ENCODE results near the gene CYFIP2. TPM values are rescaled to one million over a fixed set of nuclear protein-coding genes. Genes with fewer than 3 reads are reported as not detected.

The CYFIP2 gene
- total RNA-seq, 2 donors from 2014 or later, result 29.3 to 33.4 TPM

- TF ChIP-seq, protein P1, sequence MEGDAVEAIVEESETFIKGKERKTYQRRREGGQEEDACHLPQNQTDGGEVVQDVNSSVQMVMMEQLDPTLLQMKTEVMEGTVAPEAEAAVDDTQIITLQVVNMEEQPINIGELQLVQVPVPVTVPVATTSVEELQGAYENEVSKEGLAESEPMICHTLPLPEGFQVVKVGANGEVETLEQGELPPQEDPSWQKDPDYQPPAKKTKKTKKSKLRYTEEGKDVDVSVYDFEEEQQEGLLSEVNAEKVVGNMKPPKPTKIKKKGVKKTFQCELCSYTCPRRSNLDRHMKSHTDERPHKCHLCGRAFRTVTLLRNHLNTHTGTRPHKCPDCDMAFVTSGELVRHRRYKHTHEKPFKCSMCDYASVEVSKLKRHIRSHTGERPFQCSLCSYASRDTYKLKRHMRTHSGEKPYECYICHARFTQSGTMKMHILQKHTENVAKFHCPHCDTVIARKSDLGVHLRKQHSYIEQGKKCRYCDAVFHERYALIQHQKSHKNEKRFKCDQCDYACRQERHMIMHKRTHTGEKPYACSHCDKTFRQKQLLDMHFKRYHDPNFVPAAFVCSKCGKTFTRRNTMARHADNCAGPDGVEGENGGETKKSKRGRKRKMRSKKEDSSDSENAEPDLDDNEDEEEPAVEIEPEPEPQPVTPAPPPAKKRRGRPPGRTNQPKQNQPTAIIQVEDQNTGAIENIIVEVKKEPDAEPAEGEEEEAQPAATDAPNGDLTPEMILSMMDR (conservative IDR thresholded peaks at IDR 0.05), result no peak
- no peaks in the 10 kb centered on the region for H3K36me3 Mint-ChIP-seq (ENCODE audit: low read depth)
- no peak overlapping the region for H3K4me3 ChIP-seq (ENCODE audit: low read length)
- no peak overlapping the region for H3K27ac Mint-ChIP-seq
- H3K27me3 ChIP-seq (ENCODE audit: control insufficient read depth, insufficient read depth, low read length, poor library complexity, severe bottlenecking), result no peaks in the 10 kb centered on the region
- H3K36me3 ChIP-seq (ENCODE audit: control insufficient read depth, insufficient read depth, low read length), result no peaks in the 10 kb centered on the region
- H3K27ac ChIP-seq (ENCODE audit: low read depth, low read length), result no peak overlapping the region
- no peak overlapping the region for H3K4me3 Mint-ChIP-seq
- 90 to 91% methylated on average over 3 to 10 of the region's 10 CpGs for WGBS, 2 experiments (ENCODE audit: insufficient coverage in 1 of 2, insufficient read length in 1 of 2)
- no peaks in the 10 kb centered on the region for H3K9me3 ChIP-seq (ENCODE audit: control insufficient read depth, low read length)
- no peaks in the 10 kb centered on the region for H3K4me1 ChIP-seq (ENCODE audit: control insufficient read depth, insufficient read depth, low read length)
- no peak for DNase-seq
- no peaks in the 10 kb centered on the region for H3K4me1 Mint-ChIP-seq
- H3K27me3 Mint-ChIP-seq (ENCODE audit: insufficient read depth), result no peaks in the 10 kb centered on the region
- no peaks in the 10 kb centered on the region for H3K9me3 Mint-ChIP-seq
- H3K9ac ChIP-seq (ENCODE audit: extremely low read depth, low read length, poor library complexity, severe bottlenecking), result no peak overlapping the region
Observed at GRCh38 chr5:157285310-157286035, 19.6 kb downstream of the CYFIP2 start.

DNA sequence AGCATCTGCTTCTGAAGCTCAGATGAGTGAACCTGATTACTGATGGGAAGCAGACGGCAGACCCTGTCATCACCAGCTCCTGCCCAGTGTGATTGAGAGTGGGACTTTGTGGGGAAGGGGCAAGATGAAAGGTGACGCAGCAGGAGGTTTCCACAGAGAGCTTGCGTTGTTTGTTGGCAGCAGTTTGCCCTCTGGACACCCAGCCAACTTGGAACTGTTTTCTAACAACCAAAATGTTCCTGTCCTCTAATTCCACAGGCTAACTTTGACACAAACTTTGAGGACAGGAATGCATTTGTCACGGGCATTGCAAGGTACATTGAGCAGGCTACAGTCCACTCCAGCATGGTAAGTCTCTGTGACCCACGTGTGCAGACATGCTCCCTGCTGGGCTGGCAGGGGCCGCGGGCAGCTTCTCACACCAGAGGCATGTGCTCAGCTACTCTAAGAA, 20.9 kb downstream of the CYFIP2 start:
- Histone ChIP-seq H3K9ac (ENCODE audit: extremely low read depth, low read length, poor library complexity, severe bottlenecking) (no peak overlapping the region), H3K27ac (ENCODE audit: low read depth, low read length) (no peak overlapping the region), H3K9me3 (ENCODE audit: control insufficient read depth, low read length) (no peaks in the 10 kb centered on the region), H3K27me3 (ENCODE audit: control insufficient read depth, insufficient read depth, low read length, poor library complexity, severe bottlenecking) (no peaks in the 10 kb centered on the region), H3K4me3 (ENCODE audit: low read length) (no peak overlapping the region), H3K36me3 (ENCODE audit: control insufficient read depth, insufficient read depth, low read length) (no peaks in the 10 kb centered on the region), H3K4me1 (ENCODE audit: control insufficient read depth, insufficient read depth, low read length) (no peaks in the 10 kb centered on the region)
- no peak overlapping the region for H3K4me3 Mint-ChIP-seq
- DNase-seq, result no peak
- H3K36me3 Mint-ChIP-seq (ENCODE audit: low read depth), result no peaks in the 10 kb centered on the region
- TF ChIP-seq, protein P1 (conservative IDR thresholded peaks at IDR 0.05), result no peak
- no peaks in the 10 kb centered on the region for H3K27me3 Mint-ChIP-seq (ENCODE audit: insufficient read depth)
- no peaks in the 10 kb centered on the region for H3K4me1 Mint-ChIP-seq
- H3K9me3 Mint-ChIP-seq, result no peaks in the 10 kb centered on the region
- 80 to 91% methylated on average over 5 to 7 of the region's 7 CpGs for WGBS, 2 experiments (ENCODE audit: insufficient coverage in 1 of 2, insufficient read length in 1 of 2)
- no peak overlapping the region for H3K27ac Mint-ChIP-seq

DNA sequence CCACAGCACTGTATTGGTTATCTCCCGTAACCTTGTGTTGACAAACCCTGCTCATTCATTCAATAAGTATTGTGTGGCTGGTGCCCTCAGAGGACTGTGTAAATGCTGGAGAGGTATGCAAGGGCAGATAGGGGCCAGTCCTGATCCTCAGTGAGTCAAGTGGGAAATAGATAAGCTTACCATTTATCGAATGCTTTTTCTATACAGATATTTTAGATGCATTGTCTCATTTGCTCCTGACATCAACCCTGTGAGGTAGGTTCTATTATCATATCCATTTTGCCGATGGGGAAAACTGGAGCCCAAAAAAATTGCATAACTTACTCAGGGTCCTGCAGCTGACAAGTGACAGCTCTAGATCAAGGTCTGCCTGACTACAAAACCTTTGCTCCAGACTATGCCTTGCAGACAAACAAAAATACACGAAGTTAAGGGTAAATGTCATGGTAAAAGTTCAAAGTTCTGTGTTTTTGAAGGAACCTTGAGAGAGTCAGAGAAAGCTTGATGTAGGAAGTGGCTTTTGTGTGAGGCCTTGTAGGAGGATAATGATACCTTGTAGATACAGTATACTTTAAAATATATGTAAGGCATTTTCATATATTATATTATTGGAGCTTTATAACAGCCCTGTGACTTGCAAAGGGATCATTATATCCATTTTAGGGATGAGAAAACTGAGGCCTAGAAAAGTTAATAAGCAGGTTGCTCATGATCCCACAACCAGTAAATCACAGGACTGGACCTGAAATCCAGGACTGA, 22.7 kb downstream of the CYFIP2 start:
- Histone ChIP-seq H3K4me1 (ENCODE audit: control insufficient read depth, insufficient read depth, low read length) (no peaks in the 10 kb centered on the region), H3K9me3 (ENCODE audit: control insufficient read depth, low read length) (no peaks in the 10 kb centered on the region), H3K36me3 (ENCODE audit: control insufficient read depth, insufficient read depth, low read length) (no peaks in the 10 kb centered on the region), H3K27ac (ENCODE audit: low read depth, low read length) (no peak overlapping the region), H3K27me3 (ENCODE audit: control insufficient read depth, insufficient read depth, low read length, poor library complexity, severe bottlenecking) (no peaks in the 10 kb centered on the region), H3K9ac (ENCODE audit: extremely low read depth, low read length, poor library complexity, severe bottlenecking) (no peak overlapping the region), H3K4me3 (ENCODE audit: low read length) (no peak overlapping the region)
- DNase-seq, result no peak
- H3K9me3 Mint-ChIP-seq, result no peaks in the 10 kb centered on the region
- 87 to 93% methylated on average over 3 to 4 of the region's 4 CpGs for WGBS, 2 experiments (ENCODE audit: insufficient coverage in 1 of 2, insufficient read length in 1 of 2)
- H3K4me3 Mint-ChIP-seq, result no peak overlapping the region
- TF ChIP-seq, protein P1 (conservative IDR thresholded peaks at IDR 0.05), result no peak
- no peaks in the 10 kb centered on the region for H3K36me3 Mint-ChIP-seq (ENCODE audit: low read depth)
- no peak overlapping the region for H3K27ac Mint-ChIP-seq
- no peaks in the 10 kb centered on the region for H3K4me1 Mint-ChIP-seq
- H3K27me3 Mint-ChIP-seq (ENCODE audit: insufficient read depth), result no peaks in the 10 kb centered on the region
